HEK293 (cell line): ENCODE measurements around the gene MFSD11.

Source experiments
- AEBP2 ChIP-seq: fragments of 450-650 bp; formaldehyde crosslinking; IDR thresholded peaks from 2 replicates; pipeline ENCODE4 v1.5.1; 2016; ENCODE audit warnings: missing biosample characterization, missing genetic modification characterization, borderline replicate concordance
- ELK4 ChIP-seq: IDR thresholded peaks from 2 replicates; pipeline ENCODE4 v1.6.1; 2011; ENCODE audit warnings: mild to moderate bottlenecking, low read depth, low read length, borderline replicate concordance
- FEZF1 ChIP-seq: fragments of 450-650 bp; formaldehyde crosslinking; IDR thresholded peaks from 2 replicates; pipeline ENCODE4 v1.5.1; 2016; ENCODE audit warnings: missing biosample characterization, missing genetic modification characterization
- PRDM10 ChIP-seq: fragments of 450-650 bp; formaldehyde crosslinking; IDR thresholded peaks from 2 replicates; pipeline ENCODE4 v1.5.1; 2016; ENCODE audit warnings: missing biosample characterization, missing genetic modification characterization
- REST ChIP-seq: fragments of 450-650 bp; formaldehyde crosslinking; IDR thresholded peaks from 2 replicates; pipeline ENCODE4 v1.5.1; 2016; ENCODE audit warnings: missing biosample characterization, missing genetic modification characterization
- SP2 ChIP-seq: fragments of 450-650 bp; formaldehyde crosslinking; IDR thresholded peaks from 2 replicates; pipeline ENCODE4 v1.5.1; 2016; ENCODE audit warnings: missing biosample characterization, missing genetic modification characterization
- ZBTB48 ChIP-seq: fragments of 450-650 bp; formaldehyde crosslinking; IDR thresholded peaks from 2 replicates; pipeline ENCODE4 v1.5.1; 2016; ENCODE audit warnings: missing biosample characterization, missing genetic modification characterization
- ZFP41 ChIP-seq: fragments of 450-650 bp; formaldehyde crosslinking; IDR thresholded peaks from 2 replicates; pipeline ENCODE4 v1.5.1; 2016; ENCODE audit warnings: missing biosample characterization, missing genetic modification characterization, borderline replicate concordance
- ZNF10 ChIP-seq: fragments of 450-650 bp; formaldehyde crosslinking; IDR thresholded peaks from 2 replicates; pipeline ENCODE4 v1.5.1; 2017; ENCODE audit warnings: missing biosample characterization, missing genetic modification characterization
- ZNF175 ChIP-seq: fragments of 450-650 bp; formaldehyde crosslinking; IDR thresholded peaks from 2 replicates; pipeline ENCODE4 v1.5.1; 2016; ENCODE audit warnings: missing biosample characterization, missing genetic modification characterization
- ZNF184 ChIP-seq: fragments of 450-650 bp; IDR thresholded peaks from 2 replicates; pipeline ENCODE4 v1.5.1; 2018; ENCODE audit warnings: missing biosample characterization, mild to moderate bottlenecking, missing genetic modification characterization
- ZNF324 ChIP-seq: fragments of 450-650 bp; formaldehyde crosslinking; IDR thresholded peaks from 2 replicates; pipeline ENCODE4 v1.5.1; 2016; ENCODE audit warnings: missing biosample characterization, missing genetic modification characterization
- ZNF473 ChIP-seq: fragments of 450-650 bp; formaldehyde crosslinking; IDR thresholded peaks from 2 replicates; pipeline ENCODE4 v1.5.1; 2017; ENCODE audit warnings: missing biosample characterization, missing genetic modification characterization
- ZNF488 ChIP-seq: fragments of 450-650 bp; formaldehyde crosslinking; IDR thresholded peaks from 2 replicates; pipeline ENCODE4 v1.5.1; 2016; ENCODE audit warnings: missing biosample characterization, missing genetic modification characterization
- ZNF501 ChIP-seq: fragments of 450-650 bp; formaldehyde crosslinking; IDR thresholded peaks from 2 replicates; pipeline ENCODE4 v1.5.1; 2016; ENCODE audit warnings: missing biosample characterization, missing genetic modification characterization
- ZNF514 ChIP-seq: fragments of 450-650 bp; formaldehyde crosslinking; IDR thresholded peaks from 2 replicates; pipeline ENCODE4 v1.5.1; 2016; ENCODE audit warnings: missing biosample characterization, missing genetic modification characterization
- ZNF585B ChIP-seq: fragments of 450-650 bp; formaldehyde crosslinking; IDR thresholded peaks from 2 replicates; pipeline ENCODE4 v1.5.1; 2016; ENCODE audit warnings: missing biosample characterization, missing genetic modification characterization
- ZNF600 ChIP-seq: fragments of 450-650 bp; formaldehyde crosslinking; IDR thresholded peaks from 2 replicates; pipeline ENCODE4 v1.5.1; 2016; ENCODE audit warnings: missing biosample characterization, missing genetic modification characterization
- ZNF621 ChIP-seq: fragments of 450-650 bp; formaldehyde crosslinking; IDR thresholded peaks from 2 replicates; pipeline ENCODE4 v1.5.1; 2017; ENCODE audit warnings: missing biosample characterization, missing genetic modification characterization
- ZNF639 ChIP-seq: fragments of 450-650 bp; formaldehyde crosslinking; IDR thresholded peaks from 2 replicates; pipeline ENCODE4 v1.5.1; 2016; ENCODE audit warnings: missing biosample characterization, missing genetic modification characterization
- ZNF658 ChIP-seq: fragments of 450-650 bp; formaldehyde crosslinking; IDR thresholded peaks from 2 replicates; pipeline ENCODE4; 2016; ENCODE audit warnings: missing biosample characterization, missing genetic modification characterization
- ZNF704 ChIP-seq: fragments of 450-650 bp; formaldehyde crosslinking; IDR thresholded peaks from 2 replicates; pipeline ENCODE4 v1.5.1; 2016; ENCODE audit warnings: missing biosample characterization, missing genetic modification characterization
- ZNF76 ChIP-seq: fragments of 450-650 bp; formaldehyde crosslinking; IDR thresholded peaks from 2 replicates; pipeline ENCODE4; 2016; ENCODE audit warnings: low read depth, missing biosample characterization, missing genetic modification characterization, borderline replicate concordance
- ZSCAN4 ChIP-seq: fragments of 450-650 bp; formaldehyde crosslinking; IDR thresholded peaks from 2 replicates; pipeline ENCODE4 v1.5.1; 2017; ENCODE audit warnings: missing biosample characterization, missing genetic modification characterization

The MFSD11 gene

GRCh38 chr17:76726776-76727718 lies 10.9 kb upstream of the MFSD11 start, which contains the start of gene METTL23 (continued):
- TF ChIP-seq PRDM10 (tag by site-specific recombination) (no peak), ZNF585B (tag by site-specific recombination) (no peak), ZNF514 (tag by site-specific recombination) (no peak), ZNF639 (tag by site-specific recombination) (no peak), ZFP41 (tag by site-specific recombination) (no peak), ZNF76 (tag by site-specific recombination) (no peak; the same call in 1 of the 2 replicates), ZNF488 (no peak), ZNF473 (tag by site-specific recombination) (no peak), ZSCAN4 (tag by site-specific recombination) (no peak), ZNF184 (tag by site-specific recombination) (peak; percentile 57; the same call in 1 of the 2 replicates), FEZF1 (no peak; the same call in 1 of the 2 replicates), SP2 (tag by site-specific recombination) (no peak), ZNF600 (tag by site-specific recombination) (peak; percentile 22), ZNF501 (tag by site-specific recombination) (peak; percentile 84), ZNF175 (tag by site-specific recombination) (no peak), ZNF10 (0 out of 2 replicates have a peak, but pooled peaks have one; percentile 12), ELK4 (no peak), REST (tag by site-specific recombination) (peak; percentile 30; the same call in 1 of the 2 replicates), AEBP2 (tag by site-specific recombination) (no peak), ZNF324 (tag by site-specific recombination) (no peak), ZBTB48 (peak; percentile 60), ZNF621 (tag by site-specific recombination) (no peak), ZNF704 (no peak), ZNF658 (tag by site-specific recombination) (no peak)
